ENCODE results near the gene RNU5D-1. TPM values are rescaled to one million over a fixed set of nuclear protein-coding genes. Genes with fewer than 3 reads are reported as not detected.

Gene RNU5D-1
- total and polyA plus RNA-seq, 2 of the 13 experiments (the other 11 are each of a cell fraction or from before 2014, with no cell fraction given): 165 TPM; not detected in 1

DNA sequence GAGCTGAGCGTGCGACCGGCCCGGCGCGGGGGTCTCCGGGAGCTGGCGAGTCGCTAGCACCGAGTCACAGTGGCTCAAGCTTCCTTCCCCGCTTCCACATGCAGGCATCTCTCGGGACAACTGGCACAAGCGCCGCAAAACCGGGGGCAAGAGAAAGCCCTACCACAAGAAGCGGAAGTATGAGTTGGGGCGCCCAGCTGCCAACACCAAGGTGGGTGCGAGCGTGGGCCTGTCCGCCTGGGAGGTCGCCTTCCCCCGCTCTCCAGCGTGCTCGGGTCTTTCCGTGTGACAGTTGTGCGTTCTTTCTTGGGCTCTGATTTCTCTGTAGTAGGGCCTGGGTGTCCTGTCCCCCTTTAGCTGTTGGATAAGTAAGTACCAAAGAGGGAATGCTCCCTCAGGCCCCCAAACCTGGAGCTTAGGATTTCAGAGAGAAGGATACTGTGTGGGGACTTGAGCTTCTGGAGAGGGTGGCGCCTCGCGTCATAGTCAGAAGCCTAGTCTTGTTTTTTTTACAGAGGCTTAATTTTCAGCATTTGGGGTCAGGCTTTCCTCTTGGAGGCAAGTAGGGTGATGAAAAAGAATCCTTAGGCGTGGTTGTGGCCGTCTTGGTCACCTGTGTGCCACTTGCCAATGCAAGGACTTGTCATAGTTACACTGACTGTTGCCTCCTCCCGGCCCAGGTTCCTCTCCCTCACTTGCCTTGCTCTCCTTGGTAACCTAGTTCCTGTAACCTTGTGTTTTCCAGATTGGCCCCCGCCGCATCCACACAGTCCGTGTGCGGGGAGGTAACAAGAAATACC lies 45.2 kb upstream of the RNU5D-1 start (continued):
- TF ChIP-seq, protein P1, sequence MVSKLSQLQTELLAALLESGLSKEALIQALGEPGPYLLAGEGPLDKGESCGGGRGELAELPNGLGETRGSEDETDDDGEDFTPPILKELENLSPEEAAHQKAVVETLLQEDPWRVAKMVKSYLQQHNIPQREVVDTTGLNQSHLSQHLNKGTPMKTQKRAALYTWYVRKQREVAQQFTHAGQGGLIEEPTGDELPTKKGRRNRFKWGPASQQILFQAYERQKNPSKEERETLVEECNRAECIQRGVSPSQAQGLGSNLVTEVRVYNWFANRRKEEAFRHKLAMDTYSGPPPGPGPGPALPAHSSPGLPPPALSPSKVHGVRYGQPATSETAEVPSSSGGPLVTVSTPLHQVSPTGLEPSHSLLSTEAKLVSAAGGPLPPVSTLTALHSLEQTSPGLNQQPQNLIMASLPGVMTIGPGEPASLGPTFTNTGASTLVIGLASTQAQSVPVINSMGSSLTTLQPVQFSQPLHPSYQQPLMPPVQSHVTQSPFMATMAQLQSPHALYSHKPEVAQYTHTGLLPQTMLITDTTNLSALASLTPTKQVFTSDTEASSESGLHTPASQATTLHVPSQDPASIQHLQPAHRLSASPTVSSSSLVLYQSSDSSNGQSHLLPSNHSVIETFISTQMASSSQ (IDR thresholded peaks at IDR 0.05; ENCODE audit: low read depth): no peak
- TF ChIP-seq, protein P1 (CRISPR knock-in tag; IDR thresholded peaks at IDR 0.05; ENCODE audit: borderline replicate concordance): peak; percentile 69; the same call in 1 of the 2 replicates
- TF ChIP-seq KMT2B (CRISPR knock-in tag; IDR thresholded peaks at IDR 0.05) (0 out of 2 replicates have a peak, but pooled peaks have one; percentile 22), ZNF382 (CRISPR knock-in tag; IDR thresholded peaks at IDR 0.05; ENCODE audit: borderline replicate concordance) (no peak), HNRNPL (IDR thresholded peaks at IDR 0.05; ENCODE audit: low read depth, low read length) (0 out of 2 replicates have a peak, but pooled peaks have one; percentile 35), ZFP41 (CRISPR knock-in tag; IDR thresholded peaks at IDR 0.05; ENCODE audit: borderline replicate concordance) (peak; percentile 69; the same call in 1 of the 2 replicates), TBX2 (CRISPR knock-in tag; IDR thresholded peaks at IDR 0.05; ENCODE audit: borderline replicate concordance) (0 out of 2 replicates have a peak, but pooled peaks have one; percentile 9), ZNF230 (CRISPR knock-in tag; IDR thresholded peaks at IDR 0.05) (peak; percentile 46; the same call in 1 of the 2 replicates), SRSF1 (optimal IDR thresholded peaks at IDR 0.05; ENCODE audit: low read depth, low read length) (no peak), ZNF20 (CRISPR knock-in tag; IDR thresholded peaks at IDR 0.05) (no peak), ZNF101 (CRISPR knock-in tag; IDR thresholded peaks at IDR 0.05; ENCODE audit: borderline replicate concordance, low read depth) (peak; percentile 38; the same call in 1 of the 2 replicates), ZNF816 (CRISPR knock-in tag; IDR thresholded peaks at IDR 0.05; ENCODE audit: borderline replicate concordance) (peak; percentile 72; the same call in 1 of the 2 replicates), GLI4 (CRISPR knock-in tag; IDR thresholded peaks at IDR 0.05; ENCODE audit: borderline replicate concordance) (0 out of 2 replicates have a peak, but pooled peaks have one; percentile 26), POLR2G (IDR thresholded peaks at IDR 0.05; ENCODE audit: low read depth, low read length) (0 out of 2 replicates have a peak, but pooled peaks have one; percentile 1), ASH2L (IDR thresholded peaks at IDR 0.05; ENCODE audit: insufficient read length, low read depth, low read length) (peak; percentile 4)

Measured in HepG2 (cell line).